GM21390 (cell line): ENCODE results near the gene TRMT11.
"Not testable (repeated sequence)": the region's sequence is repeated elsewhere in the genome, so short reads cannot be mapped to it uniquely, and the experiment has no call there.

Source experiments
- ATAC-seq: cut with Tn5 transposase; IDR thresholded peaks from one replicate; pipeline ENCODE4 v1.9.1; 2021; ENCODE audit not compliant: unreplicated experiment

Gene TRMT11

DNA sequence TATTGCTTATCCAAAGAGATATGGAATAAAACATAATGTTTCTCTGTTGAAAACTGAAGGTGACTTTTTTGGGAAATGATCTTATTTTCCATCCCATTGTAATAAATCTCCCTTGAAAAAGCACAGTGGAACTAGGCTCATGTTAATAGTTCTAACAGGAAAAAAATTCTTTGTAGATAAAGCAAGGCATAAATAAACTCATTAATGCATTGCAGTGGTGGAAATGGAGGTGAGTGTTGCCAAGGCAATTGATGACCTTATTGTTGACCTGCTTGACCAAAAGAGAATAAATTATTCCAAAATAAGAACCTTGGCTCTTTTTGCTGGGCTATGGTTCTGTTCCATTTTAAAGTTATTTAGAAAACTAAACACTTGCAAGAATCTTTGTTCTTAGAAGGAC lies 55.2 kb downstream of the TRMT11 start:
- no peak for ATAC-seq

DNA sequence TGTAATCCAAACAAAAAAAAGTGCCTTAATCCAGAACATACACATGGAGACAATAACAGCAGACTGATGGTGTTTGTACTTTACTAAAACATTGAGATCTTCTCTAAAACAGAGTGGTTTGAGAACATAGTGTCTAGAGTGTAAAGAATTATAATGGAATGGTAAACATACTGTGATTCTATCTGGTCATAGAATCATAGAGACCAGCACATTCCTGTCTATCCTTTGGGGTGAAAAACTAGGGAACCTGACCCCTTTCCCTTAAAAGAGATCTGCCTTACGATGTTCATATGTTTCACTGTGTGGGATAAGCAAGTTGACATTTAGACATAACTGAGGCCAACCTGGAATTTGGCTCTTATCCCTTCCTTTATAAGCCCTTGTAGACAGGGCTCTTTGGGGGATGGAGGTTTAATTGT lies 55.7 kb downstream of the TRMT11 start:
- ATAC-seq: no peak

DNA sequence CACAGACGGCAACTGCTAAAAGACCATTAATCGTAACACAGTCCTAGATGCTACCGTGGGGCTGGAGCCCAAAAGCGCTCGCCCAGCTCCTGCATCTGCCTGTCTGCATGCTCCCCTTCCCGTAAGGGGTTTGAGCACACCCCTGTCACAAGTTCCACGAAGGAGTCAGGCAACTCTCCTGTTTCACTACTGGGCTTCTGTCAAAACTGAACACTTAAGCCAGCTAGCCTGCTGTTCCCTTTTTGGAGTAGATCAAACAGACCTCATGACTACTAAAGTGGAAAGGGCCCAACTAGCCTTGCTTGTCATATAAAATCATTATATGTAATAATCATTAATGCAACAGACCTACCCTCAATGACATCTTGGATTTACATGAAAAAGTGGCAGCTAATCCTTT lies 61.3 kb downstream of the TRMT11 start:
- ATAC-seq: no peak

DNA sequence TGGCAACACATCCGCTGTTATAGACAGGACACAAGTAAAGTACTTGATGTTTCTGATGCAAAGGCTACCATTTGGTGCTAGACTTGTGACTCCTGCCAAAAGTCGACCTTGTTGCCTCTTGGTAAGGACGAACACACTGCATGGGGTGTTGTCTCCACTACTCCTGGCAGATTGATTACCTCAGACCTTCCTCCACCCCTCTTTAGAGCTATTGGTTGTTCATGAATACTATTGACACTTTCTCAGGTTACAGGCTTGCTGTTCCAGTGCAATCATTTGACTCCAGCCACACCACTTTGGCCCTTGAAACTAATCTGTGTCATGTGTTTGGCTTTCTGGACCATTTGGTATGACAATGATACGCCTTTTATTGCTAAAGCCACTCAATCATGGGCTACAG lies 62.3 kb downstream of the TRMT11 start:
- no peak for ATAC-seq

DNA sequence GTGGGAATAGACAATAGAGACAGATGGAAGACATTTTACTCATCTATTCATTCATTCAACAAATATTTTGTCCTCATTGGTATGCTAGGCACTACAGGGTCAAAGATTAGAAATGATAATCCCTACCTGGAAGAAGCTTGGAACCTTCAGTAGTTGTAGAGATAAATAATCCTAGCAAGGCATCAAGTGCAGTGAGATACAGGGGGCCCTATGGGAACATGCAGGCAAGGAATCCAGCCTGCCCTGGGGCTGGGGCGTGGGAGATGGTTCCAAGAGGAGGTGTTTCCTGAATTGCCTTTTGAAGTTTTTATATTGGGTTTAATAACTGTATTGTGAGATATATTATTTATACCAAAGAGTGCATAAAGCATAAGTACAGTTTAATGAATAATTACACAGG lies 64.5 kb downstream of the TRMT11 start:
- ATAC-seq: no peak

DNA sequence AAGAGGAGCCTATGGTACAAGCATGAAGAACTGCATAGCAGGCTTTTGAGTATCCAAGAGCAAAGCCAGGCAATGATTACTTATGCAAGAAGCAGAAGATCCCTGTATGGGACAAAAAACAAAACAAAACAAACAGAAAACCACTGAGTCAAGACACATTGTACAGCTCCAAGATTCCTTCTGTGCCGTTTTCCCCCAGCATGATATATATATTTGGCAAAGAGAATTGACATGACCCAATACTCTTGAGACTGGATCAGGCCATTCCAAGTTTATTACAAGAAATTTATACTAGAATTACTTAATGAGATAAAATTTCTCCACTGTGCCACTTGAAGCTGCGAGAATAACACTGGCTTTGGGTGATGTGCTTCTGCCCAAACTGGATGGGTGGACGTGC lies 65.5 kb downstream of the TRMT11 start:
- no peak for ATAC-seq

DNA sequence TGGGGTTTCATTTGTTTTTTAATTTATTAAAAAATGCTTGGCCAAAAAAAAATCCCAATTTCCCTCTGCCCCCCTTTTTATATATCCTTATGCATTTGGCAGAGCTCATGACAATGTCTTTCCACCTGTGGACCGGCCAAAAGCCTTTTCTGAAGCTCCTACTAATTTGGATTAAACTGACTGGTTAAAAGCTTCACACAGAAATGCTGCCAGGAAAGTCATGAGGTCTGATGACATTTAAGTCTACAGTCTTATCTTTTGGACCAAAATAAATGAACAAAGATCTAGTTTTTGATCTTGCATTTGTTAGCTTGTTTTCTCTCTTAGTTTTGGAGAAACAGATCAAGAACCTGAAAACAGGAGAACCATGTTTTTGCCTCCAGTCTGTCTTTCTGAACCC lies 66.1 kb downstream of the TRMT11 start:
- no peak for ATAC-seq

DNA sequence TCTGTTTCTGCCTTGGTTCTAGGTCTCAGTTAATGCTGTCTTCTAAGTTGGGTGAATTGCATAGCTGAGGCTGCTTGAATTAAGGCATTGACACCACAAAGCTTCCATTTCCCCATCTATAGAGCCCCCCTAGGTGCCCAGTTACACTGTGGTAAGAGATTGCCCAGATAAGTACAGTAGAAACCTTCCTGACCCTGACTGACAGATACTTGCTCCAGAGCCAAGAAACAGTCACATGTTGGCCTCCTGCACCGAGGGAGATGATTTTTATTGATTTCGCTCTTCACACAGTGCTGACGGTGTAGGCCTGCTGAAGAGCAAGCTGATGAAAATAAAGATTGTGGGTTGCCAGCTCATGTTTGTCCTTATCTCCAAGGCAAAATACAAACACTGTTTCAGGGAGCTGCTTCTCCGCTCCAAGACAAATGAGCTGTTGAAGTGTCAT lies 67.9 kb downstream of the TRMT11 start:
- no peak for ATAC-seq

DNA sequence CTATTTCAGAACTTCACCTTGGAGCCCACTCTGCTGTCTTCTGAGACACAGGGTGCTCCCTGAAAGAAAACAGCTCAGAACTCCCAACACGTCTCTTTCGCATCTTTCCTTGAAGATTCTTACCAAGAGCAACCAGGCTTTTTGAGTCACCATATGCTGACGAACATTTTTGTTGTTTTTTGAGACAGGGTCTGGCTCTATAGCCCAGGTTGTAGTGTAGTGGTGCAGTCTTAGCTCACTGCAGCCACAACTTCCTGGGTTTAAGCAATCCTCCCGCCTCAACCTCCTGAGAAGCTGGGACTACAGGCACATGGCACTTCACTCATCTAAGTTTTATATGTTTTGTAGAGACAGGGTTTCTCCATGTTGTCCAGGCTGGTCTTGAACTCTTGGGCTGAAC lies 68.5 kb downstream of the TRMT11 start:
- ATAC-seq: no peak

DNA sequence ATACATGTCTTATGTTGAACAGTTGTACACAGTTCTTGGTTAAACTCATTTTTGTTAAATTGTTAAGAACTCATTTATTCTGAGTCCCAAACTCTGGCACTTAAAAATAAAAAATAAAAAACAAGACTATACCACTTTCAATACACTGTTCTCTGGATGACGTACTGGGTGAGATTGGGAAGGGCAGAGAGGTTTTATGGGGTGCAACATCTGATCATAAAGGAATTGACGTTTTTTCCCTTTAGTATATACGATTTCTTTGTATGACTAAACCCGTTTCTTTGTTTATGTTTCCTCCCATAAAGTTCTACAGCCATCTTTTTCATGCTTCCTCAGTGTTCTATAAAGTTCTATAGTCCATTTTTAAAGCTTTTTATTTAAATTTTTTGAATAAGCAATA lies 69.1 kb downstream of the TRMT11 start:
- no peak for ATAC-seq

DNA sequence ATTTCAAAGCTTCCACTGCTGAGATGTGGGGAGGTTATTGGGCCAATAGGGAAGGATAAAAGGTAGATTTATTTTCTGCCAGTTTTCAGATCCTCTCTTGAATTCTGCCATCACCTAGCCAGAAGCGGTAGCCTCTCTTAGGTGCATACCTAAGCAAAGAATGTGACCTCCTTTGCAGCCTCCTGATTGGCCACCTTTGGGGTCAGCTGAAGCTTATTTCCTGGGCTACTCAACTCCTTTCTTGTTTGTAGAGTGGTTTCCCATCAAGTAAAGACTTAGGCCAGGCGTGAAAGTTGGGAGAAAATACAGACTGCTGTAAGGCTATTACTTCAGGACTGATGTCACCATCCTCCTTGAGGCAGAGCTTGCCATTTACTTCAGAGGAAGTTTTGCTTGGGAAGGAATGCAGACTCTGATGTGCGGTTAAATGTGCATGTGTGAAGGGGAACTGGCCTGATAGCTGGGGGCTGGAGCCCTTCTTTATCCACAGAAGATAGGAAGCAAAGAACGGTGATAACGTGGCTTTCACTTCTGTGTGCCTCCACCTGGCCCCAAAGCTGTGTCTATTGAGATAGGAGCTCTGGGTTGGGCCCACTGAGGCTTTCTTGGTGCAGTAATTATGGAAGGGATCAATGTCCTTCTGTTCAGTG lies 70.1 kb downstream of the TRMT11 start:
- no peak for ATAC-seq

DNA sequence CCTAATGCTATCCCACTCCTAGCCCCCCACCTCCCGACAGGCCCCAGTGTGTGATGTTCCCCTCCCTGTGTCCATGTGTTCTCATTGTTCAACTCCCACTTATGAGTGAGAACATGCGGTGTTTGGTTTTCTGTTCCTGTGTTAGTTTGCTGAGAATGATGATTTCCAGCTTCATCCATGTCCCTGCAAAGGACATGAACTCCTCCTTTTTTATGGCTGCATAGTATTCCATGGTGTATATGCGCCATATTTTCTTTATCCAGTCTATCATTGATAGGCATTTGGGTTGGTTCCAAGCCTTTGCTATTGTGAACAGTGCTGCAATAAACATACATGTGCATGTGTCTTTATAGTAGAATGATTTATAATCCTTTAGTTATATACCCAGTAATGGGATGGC lies 71.7 kb downstream of the TRMT11 start:
- ATAC-seq: not testable (repeated sequence)

DNA sequence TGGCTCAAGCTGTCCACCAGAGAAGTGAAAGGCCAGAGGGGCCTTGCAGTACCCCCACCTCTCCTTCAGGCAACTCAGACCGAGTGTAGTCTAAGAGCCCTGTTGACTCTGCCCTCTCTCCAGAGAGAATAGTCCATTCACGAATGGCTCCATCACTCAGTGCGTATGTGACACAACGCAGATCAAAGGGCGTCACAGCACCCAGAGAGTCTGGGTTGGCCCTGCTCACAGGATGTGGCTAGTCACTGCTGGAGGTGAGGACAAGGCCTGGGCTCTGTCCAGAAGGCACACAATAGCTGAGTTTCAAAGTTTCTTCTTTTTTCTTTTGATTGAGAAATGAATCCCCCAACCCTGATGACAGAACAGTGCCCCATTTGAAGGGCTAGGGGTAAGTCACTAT lies 74.1 kb downstream of the TRMT11 start:
- no peak for ATAC-seq

DNA sequence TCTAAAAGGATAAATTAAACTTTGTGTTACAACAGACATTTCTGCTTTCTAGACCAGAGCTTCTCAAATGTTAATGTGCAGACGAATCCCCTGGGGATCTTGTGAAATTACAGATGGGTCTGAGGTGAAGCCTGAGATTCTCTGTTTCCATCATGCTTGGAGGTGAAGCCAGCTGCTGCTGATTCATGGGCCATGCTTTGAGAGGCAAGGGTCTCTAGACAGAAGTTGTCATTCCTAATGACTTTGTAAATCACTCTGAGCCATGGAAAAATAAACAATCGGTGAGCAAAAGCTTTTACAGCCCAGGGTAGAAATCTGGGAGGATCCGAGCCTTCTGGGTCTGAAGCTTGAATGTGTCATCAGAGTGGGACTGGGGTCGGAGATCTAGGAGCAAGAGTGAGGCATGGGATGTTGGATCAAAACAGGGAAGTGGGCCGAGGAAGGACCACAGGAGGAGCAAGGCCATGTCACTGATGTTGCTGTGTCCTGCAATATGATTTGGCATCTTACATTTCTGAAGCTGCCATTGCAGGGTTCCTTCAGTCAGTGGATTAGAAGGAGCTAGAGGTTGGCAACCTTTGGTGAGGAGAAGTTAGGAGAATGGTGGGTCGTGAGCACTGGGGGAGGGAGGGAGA lies 77.3 kb downstream of the TRMT11 start:
- ATAC-seq: peak; percentile 87

DNA sequence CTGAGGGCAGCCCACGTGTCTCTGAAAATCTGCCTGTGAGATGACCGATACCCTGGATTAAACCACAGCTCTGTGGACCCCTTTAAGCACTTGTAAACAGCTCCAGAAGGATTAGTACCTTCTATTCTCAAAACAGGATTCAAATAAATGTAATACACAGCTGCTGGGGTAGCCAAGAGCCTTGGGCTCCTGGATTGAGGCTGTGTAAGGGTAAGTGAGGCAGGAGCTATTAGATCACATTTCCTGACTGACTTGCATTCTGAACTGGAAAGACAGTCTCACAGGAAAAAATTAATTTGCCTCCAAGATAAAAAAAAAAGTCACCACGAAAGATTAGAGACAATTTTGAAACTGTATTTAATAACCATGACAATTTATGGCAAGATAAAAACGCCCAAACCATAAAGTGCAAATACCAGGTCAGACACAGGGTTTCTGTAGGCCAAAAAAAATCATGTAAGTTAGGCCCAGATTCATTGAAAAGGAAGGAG lies 78.0 kb downstream of the TRMT11 start:
- no peak for ATAC-seq

DNA sequence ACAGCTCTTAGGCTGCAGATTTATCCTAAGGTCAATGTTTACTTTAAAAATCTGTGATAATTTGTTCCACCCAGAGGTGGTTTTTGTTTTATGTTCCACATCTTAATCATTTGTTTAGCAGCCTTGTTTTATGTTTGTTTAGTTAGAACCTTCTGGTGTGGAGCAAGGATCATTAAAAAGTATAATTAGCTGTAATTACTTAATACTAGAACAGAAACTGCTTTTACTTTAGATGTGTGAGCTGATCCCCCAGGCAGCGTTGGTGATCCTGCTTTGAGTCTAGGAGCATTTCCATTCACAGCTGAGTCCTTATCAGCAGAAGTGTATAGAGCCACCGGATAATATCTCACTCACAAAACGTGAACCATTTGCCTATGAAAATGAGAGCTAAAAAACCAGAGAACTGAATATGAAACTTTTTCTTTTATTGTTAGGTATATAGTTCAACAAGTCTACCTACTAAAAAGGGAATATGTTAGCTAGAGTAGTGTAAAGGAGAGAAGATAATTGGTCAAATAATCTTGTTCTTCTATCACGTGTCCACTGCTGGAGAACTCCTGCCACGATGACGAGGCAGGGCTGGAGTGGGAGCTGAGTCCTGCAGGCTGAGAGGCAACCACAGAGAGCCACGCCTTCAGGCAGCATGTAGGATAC lies 78.5 kb downstream of the TRMT11 start:
- ATAC-seq: no peak

DNA sequence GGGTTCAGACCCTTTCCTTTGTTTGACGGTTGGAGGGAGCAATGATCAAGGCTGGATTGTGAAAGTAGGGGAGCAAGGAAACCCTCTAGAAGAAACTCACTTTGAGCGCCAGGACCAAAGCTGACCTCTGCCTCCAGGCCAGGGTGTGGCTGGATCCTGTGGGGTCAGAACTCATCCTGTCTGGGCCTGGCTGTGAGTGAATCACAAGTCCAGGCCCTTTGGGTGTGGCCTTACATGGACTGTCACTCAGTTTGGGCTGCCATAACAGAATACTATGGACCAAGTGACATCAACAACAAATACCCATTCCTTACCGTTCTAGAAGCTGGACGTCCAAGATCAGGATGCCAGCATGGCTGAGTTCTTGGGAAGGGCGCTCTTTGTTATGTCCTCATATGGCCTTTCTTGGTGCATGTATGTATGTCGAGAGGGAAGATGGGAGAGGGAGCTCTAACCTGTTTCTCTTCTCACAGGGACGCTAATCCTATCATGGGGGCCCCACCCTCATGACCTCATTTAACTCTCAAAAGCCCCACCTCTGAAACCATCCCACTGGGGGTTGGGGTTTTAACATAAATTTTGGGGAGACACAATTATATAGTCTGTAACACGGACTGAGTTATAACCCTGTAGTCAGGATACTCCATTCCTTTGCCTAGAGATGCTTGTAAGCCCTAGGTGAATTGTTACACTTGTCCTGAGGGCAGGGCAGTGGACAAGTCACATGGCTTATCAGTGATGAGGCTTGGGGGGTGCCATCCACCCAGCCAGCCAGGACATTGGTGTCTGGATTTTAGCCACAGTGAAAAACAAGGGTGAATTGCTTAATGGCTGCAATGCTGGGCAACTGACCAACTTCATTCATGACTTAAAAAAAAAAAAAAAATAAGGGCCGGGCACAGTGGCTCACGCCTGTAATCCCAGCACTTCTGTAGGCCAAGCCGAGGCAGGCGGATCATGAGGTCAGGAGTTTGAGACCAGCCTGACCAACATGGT lies 80.0 kb downstream of the TRMT11 start:
- ATAC-seq: no peak

DNA sequence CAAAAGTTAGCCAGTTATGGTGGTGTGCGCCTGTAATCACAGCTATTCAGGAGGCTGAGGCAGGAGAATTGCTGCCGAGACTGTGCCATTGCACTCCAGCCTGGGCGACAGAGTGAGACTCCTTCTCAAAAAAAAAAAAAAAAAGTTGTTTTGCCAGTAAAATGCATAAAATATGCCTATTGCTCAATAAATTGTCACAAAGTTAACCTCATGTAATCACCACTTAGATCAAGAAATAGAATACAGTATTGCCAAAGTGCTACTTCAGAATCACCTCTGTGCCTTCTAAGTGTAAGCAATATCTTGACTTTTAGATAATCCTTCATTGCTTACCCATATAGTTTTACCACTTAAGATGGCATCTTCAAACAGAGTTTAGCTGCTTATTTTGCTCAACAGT lies 80.7 kb downstream of the TRMT11 start:
- no peak for ATAC-seq

DNA sequence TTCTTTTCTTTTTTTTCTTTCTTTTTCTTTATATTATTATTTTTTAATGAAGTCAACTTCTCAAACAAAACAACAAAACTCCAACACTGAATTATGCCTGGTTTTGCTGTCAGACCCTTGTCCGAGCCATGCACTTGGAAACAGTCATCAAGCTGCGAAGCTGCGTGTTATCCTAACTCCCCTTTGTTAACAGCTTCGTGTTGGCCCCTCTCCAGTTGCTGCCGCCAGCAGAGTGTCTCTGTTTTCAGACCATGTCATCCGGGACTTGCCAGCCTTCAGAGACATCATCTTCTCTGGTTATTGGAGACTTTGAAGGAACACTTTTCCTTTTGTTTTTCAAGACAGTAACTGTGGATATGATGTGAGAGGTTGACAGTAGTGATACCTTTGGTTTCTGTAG lies 83.1 kb downstream of the TRMT11 start:
- no peak for ATAC-seq

DNA sequence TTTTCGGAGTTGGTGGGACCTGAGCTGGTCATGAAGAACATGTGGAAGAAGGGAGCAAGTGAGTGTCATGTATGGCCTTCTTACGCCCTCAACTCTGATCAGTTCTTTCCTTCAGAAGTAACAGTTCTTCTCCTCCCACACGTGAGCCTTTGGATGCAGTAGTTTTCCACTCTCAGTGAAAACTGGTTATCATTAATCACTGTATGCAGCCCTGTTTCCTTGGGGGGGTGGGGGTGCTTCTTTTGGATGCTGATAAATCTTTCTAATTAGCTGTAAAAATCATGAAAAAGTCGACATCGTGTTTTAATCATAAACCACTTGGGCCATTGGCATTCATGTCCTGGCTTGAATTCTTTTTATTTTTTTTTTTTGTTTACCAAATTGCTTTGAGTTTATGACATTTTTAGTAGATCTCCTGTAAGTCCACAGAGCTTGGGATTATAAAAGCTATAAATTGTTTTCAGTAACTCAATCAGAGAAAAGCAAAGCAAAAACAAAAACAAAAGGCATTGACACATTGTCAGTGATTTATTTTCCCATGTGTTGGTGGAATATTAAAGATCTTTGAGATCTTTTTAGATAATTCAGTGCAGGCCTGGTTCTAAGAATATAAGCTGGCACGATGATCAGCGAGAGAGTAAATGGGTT lies 84.8 kb downstream of the TRMT11 start:
- ATAC-seq: no peak

DNA sequence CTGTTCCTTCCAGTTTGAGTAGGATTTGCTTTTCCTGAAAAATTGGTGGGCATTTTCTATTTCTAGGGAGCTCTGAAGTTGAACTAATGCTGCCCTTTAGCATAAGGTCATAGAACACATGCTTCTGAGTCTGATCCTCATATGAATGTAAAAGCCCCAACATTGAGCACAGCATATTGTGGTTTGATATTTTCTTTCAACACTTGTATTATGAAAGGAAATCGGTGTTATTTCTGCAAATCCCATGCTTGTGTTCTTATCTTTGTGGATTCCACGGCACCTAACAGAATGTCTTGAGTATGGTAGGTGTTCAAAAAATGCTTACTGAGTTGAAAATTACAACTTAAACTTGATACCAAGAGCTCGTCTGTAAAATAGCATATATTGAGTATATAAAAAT lies 85.8 kb downstream of the TRMT11 start:
- ATAC-seq: no peak
